SK-N-SH treated with all-trans-retinoic acid at 6 μM for 48 hours (cell line): ENCODE data around the gene SPOCD1.

Experiments used
- ARNTL ChIP-seq: fragments of 450-650 bp; formaldehyde crosslinking; IDR thresholded peaks from 2 replicates; pipeline ENCODE4 v1.5.0; 2020; ENCODE audit warnings: low read depth, mild to moderate bottlenecking, moderate library complexity, borderline replicate concordance
- CSDC2 ChIP-seq: fragments of 250-450 bp; sonication (Bioruptor Pico); IDR thresholded peaks from 2 replicates; pipeline ENCODE4 v1.5.0; 2020; ENCODE audit warnings: mild to moderate bottlenecking, moderate library complexity
- GLIS3 ChIP-seq: fragments of 250-450 bp; sonication (Bioruptor Pico); IDR thresholded peaks from 2 replicates; pipeline ENCODE4 v1.5.0; 2020; ENCODE audit warnings: mild to moderate bottlenecking, moderate library complexity
- ISL1 ChIP-seq: fragments of 250-450 bp; sonication (Bioruptor Pico); IDR thresholded peaks from 2 replicates; pipeline ENCODE4 v2.1.2; 2022; ENCODE audit warnings: mild to moderate bottlenecking, moderate library complexity
- OSR1 ChIP-seq: fragments of 250-450 bp; sonication (Bioruptor Pico); IDR thresholded peaks from 2 replicates; pipeline ENCODE4 v1.8.0; 2022; ENCODE audit warnings: moderate library complexity, mild to moderate bottlenecking, inconsistent platforms
- PPARA ChIP-seq: fragments of 250-450 bp; sonication (Bioruptor Pico); IDR thresholded peaks from 2 replicates; pipeline ENCODE4 v1.5.0; 2020; ENCODE audit warnings: mild to moderate bottlenecking, borderline replicate concordance
- RARB ChIP-seq: fragments of 250-450 bp; sonication (Bioruptor Pico); IDR thresholded peaks from 2 replicates; pipeline ENCODE4 v1.8.0; 2021; ENCODE audit warnings: mild to moderate bottlenecking, moderate library complexity
- SNAI2 ChIP-seq: fragments of 250-450 bp; sonication (Bioruptor Pico); IDR thresholded peaks from 2 replicates; pipeline ENCODE4 v1.5.0; 2020; ENCODE audit warnings: mild to moderate bottlenecking, moderate library complexity
- TCF4 ChIP-seq: fragments of 250-450 bp; sonication (Bioruptor Pico); IDR thresholded peaks from 2 replicates; pipeline ENCODE4 v1.8.0; 2021; ENCODE audit warnings: mild to moderate bottlenecking, moderate library complexity, borderline replicate concordance
- TF ChIP-seq, protein P1 (sequence below): fragments of 250-450 bp; sonication (Bioruptor Pico); IDR thresholded peaks from 2 replicates; pipeline ENCODE4 v1.8.0; 2021; ENCODE audit warnings: low read depth, mild to moderate bottlenecking, moderate library complexity, borderline replicate concordance
- TF ChIP-seq, protein P2 (sequence below): fragments of 250-450 bp; sonication (Bioruptor Pico); IDR thresholded peaks from 2 replicates; pipeline ENCODE4 v1.5.1; 2020; ENCODE audit warnings: low read depth, mild to moderate bottlenecking, moderate library complexity

DNA sequence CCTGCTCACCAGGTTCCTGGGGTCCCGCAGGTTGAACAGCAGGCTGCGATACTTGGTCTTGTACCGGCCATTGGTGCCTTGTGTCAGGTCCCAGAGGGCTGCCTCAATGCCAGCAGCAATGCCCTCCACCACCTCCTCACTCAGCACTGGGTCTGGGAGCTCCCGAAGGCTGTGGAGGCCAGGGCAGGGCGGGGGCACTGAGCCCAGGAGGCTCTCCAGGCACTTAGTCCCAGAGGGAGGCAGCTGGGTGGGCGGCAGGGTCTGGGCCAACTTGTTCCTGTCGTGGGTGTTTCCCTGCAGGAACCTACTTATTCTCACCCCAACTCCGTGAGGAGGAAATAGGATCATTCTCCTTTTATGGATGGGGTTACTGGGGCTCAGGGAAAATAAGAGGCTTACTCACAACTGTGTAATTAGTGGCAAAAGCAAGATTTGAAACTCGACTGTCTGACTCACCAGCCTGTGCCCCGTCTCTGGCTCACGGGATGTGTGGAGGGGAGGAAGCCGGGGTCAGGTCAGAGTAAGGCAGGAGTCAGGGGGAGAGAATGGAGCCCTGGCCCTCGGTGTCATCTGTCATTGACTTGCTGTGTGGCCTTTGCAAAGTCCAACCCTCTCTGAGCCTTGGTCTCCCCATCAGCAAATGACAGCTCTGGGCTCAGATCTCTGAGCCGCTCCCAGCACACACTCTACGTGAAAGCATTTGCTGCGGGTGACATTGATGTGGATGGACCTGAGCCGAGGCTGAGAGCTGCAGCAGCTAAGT, 17.2 kb downstream of the SPOCD1 start:
- no peak for TF ChIP-seq GLIS3
- TF ChIP-seq ARNTL (CRISPR knock-in tag), result no peak
- no peak for TF ChIP-seq PPARA (CRISPR knock-in tag)
- no peak for TF ChIP-seq OSR1 (CRISPR knock-in tag)
- TF ChIP-seq CSDC2 (CRISPR knock-in tag), result no peak
- TF ChIP-seq, protein P1, sequence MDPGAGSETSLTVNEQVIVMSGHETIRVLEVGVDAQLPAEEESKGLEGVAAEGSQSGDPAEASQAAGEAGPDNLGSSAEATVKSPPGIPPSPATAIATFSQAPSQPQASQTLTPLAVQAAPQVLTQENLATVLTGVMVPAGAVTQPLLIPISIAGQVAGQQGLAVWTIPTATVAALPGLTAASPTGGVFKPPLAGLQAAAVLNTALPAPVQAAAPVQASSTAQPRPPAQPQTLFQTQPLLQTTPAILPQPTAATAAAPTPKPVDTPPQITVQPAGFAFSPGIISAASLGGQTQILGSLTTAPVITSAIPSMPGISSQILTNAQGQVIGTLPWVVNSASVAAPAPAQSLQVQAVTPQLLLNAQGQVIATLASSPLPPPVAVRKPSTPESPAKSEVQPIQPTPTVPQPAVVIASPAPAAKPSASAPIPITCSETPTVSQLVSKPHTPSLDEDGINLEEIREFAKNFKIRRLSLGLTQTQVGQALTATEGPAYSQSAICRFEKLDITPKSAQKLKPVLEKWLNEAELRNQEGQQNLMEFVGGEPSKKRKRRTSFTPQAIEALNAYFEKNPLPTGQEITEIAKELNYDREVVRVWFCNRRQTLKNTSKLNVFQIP, result no peak
- TF ChIP-seq RARB (CRISPR knock-in tag), result no peak
- TF ChIP-seq, protein P2, sequence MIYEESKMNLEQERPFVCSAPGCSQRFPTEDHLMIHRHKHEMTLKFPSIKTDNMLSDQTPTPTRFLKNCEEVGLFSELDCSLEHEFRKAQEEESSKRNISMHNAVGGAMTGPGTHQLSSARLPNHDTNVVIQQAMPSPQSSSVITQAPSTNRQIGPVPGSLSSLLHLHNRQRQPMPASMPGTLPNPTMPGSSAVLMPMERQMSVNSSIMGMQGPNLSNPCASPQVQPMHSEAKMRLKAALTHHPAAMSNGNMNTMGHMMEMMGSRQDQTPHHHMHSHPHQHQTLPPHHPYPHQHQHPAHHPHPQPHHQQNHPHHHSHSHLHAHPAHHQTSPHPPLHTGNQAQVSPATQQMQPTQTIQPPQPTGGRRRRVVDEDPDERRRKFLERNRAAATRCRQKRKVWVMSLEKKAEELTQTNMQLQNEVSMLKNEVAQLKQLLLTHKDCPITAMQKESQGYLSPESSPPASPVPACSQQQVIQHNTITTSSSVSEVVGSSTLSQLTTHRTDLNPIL (CRISPR knock-in tag), result no peak
- no peak for TF ChIP-seq ISL1 (CRISPR knock-in tag)
- no peak for TF ChIP-seq TCF4
- no peak for TF ChIP-seq SNAI2 (CRISPR knock-in tag)
